Calu3 (cell line): ENCODE data around the gene HBP1. TPM values are rescaled to one million over a fixed set of nuclear protein-coding genes. Genes with fewer than 3 reads are reported as not detected.

Experiments used
- BruUV-seq: library from RNA; stranded (reverse); fragments of 400-500 nt; replicated peaks from 2 replicates; lab custom pipeline; 2021; lab: Mats Ljungman, UMichigan
- CTCF ChIA-PET: fragments of 300-600 bp; sonication (Branson Sonifier 250); formaldehyde crosslinking; loops from one replicate; lab custom pipeline; 2022; ENCODE audit warnings: antibody characterized with exemption; lab: Charles Lee
- DNase-seq: peaks from one replicate; pipeline ENCODE4 v3.0.0; 2022
- H3K27ac Mint-ChIP-seq: one replicate; pipeline ENCODE4 v1.8.0; 2022; ENCODE audit warnings: mixed read lengths; ENCODE audit not compliant: unreplicated experiment
- H3K27me3 Mint-ChIP-seq: one replicate; pipeline ENCODE4 v1.8.0; 2022; ENCODE audit warnings: mixed read lengths; ENCODE audit not compliant: unreplicated experiment
- H3K36me3 Mint-ChIP-seq: one replicate; pipeline ENCODE4 v1.8.0; 2022; ENCODE audit warnings: mild to moderate bottlenecking, moderate library complexity, mixed read lengths; ENCODE audit not compliant: insufficient read depth, unreplicated experiment
- H3K4me1 Mint-ChIP-seq: one replicate; pipeline ENCODE4 v1.8.0; 2022; ENCODE audit warnings: mild to moderate bottlenecking, low read depth, mixed read lengths; ENCODE audit not compliant: unreplicated experiment
- H3K4me3 Mint-ChIP-seq: one replicate; pipeline ENCODE4 v1.8.0; 2022; ENCODE audit warnings: mild to moderate bottlenecking, low read depth, moderate library complexity, mixed read lengths; ENCODE audit not compliant: unreplicated experiment
- H3K9me3 Mint-ChIP-seq: one replicate; pipeline ENCODE4 v1.8.0; 2022; ENCODE audit warnings: low read depth, mixed read lengths; ENCODE audit not compliant: unreplicated experiment
- CTCF ChIP-seq: fragments of 200-600 bp; IDR thresholded peaks from one replicate; pipeline ENCODE4 v1.8.0; 2022; ENCODE audit warnings: antibody characterized with exemption; ENCODE audit not compliant: unreplicated experiment
- intact Hi-C: fragments of 100-400 bp; cut with micrococcal nuclease; formaldehyde crosslinking; loops from one replicate; pipeline ENCODE4 v1.10.0; 2022; ENCODE audit not compliant: unreplicated experiment
- total RNA-seq: library from RNA; stranded (reverse); gene quantifications from 2 replicates; pipeline ENCODE4 v1.2.3, GENCODE V29; 2022

The HBP1 gene
- total RNA-seq, 1 experiment from 2014 or later = 32.0 TPM

GRCh38 chr7:107123392-107123791 lies 45.4 kb upstream of the HBP1 start:
- no peak for TF ChIP-seq CTCF
- no peak for DNase-seq
- BruUV-seq = no TSS peak
- no peak overlapping the region for H3K27ac Mint-ChIP-seq
- H3K4me1 Mint-ChIP-seq = no peaks in the 10 kb centered on the region
- intact Hi-C loops = no loop called here
- CTCF ChIA-PET = no interaction called here
- H3K36me3 Mint-ChIP-seq = no peaks in the 10 kb centered on the region
- H3K4me3 Mint-ChIP-seq = no peak overlapping the region
- no peaks in the 10 kb centered on the region for H3K27me3 Mint-ChIP-seq
- H3K9me3 Mint-ChIP-seq = no peaks in the 10 kb centered on the region

DNA sequence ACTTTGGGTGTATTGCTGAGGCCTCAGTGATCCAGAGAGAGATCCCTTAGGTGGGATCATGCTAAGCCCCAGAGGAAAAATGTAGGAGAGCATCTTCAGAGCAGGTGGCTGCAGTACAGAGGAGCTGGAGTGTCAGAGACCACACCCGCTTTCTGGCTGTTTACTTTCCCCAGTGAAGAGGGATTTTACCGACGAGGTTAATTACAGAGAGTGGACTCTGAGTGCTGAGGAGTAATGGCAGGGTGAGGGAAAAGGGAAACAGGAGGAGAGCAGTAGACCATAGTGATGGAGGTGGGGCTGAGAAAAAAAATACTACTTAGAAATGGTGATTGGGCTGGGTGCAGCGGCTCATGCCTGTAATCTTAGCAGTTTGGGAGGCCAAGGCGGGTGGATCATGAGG lies 43.3 kb upstream of the HBP1 start:
- H3K27me3 Mint-ChIP-seq = no peaks in the 10 kb centered on the region
- no peaks in the 10 kb centered on the region for H3K4me1 Mint-ChIP-seq
- H3K9me3 Mint-ChIP-seq = no peaks in the 10 kb centered on the region
- intact Hi-C loops = no loop called here
- DNase-seq = no peak
- H3K36me3 Mint-ChIP-seq = no peaks in the 10 kb centered on the region
- H3K4me3 Mint-ChIP-seq = no peak overlapping the region
- H3K27ac Mint-ChIP-seq = no peak overlapping the region
- no TSS peak for BruUV-seq
- TF ChIP-seq CTCF = no peak
- CTCF ChIA-PET = no interaction called here

- CTCF ChIA-PET = no interaction called here
- DNase-seq = no peak
Observed at GRCh38 chr7:107128217-107128616, 40.6 kb upstream of the HBP1 start.

GRCh38 chr7:107128748-107129147 lies 40.1 kb upstream of the HBP1 start:
- Mint-ChIP-seq H3K27me3 (no peaks in the 10 kb centered on the region), H3K4me3 (no peak overlapping the region), H3K36me3 (no peaks in the 10 kb centered on the region), H3K4me1 (no peaks in the 10 kb centered on the region), H3K27ac (no peak overlapping the region), H3K9me3 (no peaks in the 10 kb centered on the region)
- no peak for DNase-seq
- intact Hi-C loops = no loop called here
- no peak for TF ChIP-seq CTCF
- CTCF ChIA-PET = no interaction called here
- no TSS peak for BruUV-seq

More at GRCh38 chr7:107128217-107128616, 40.6 kb upstream of the HBP1 start:
- no TSS peak for BruUV-seq
- no peaks in the 10 kb centered on the region for H3K27me3 Mint-ChIP-seq
- H3K9me3 Mint-ChIP-seq = no peaks in the 10 kb centered on the region
- no peak for TF ChIP-seq CTCF
- intact Hi-C loops = no loop called here
- no peaks in the 10 kb centered on the region for H3K4me1 Mint-ChIP-seq
- no peaks in the 10 kb centered on the region for H3K36me3 Mint-ChIP-seq
- H3K27ac Mint-ChIP-seq = no peak overlapping the region
- H3K4me3 Mint-ChIP-seq = no peak overlapping the region
